ENCODE data around the gene ARRDC4.

The ARRDC4 gene

GRCh38 chr15:97998307-97999071 lies 38.0 kb downstream of the ARRDC4 start:
- peak; percentile 72 for DNase-seq (ENCODE audit: low spot score)

- DNase-seq (ENCODE audit: low spot score) = peak; percentile 99
Observed at GRCh38 chr15:98000249-98001203, 40.0 kb downstream of the ARRDC4 start.

GRCh38 chr15:98001663-98002194 lies 41.2 kb downstream of the ARRDC4 start:
- DNase-seq (ENCODE audit: low spot score) = no peak

- DNase-seq (ENCODE audit: low spot score) = no peak
Observed at GRCh38 chr15:98002419-98002818, 41.9 kb downstream of the ARRDC4 start.

- DNase-seq (ENCODE audit: low spot score) = no peak
Observed at GRCh38 chr15:98002866-98003265, 42.4 kb downstream of the ARRDC4 start.

GRCh38 chr15:98003518-98003917 lies 43.0 kb downstream of the ARRDC4 start:
- peak; percentile 95 for DNase-seq (ENCODE audit: low spot score)

GRCh38 chr15:98003996-98004395 lies 43.5 kb downstream of the ARRDC4 start:
- DNase-seq (ENCODE audit: low spot score) = peak; percentile 83

GRCh38 chr15:98005659-98006058 lies 45.2 kb downstream of the ARRDC4 start:
- no peak for DNase-seq (ENCODE audit: low spot score)

- DNase-seq (ENCODE audit: low spot score) = no peak
Observed at GRCh38 chr15:98009169-98009568, 48.7 kb downstream of the ARRDC4 start.

GRCh38 chr15:98009971-98010370 lies 49.5 kb downstream of the ARRDC4 start:
- no peak for DNase-seq (ENCODE audit: low spot score)

- no peak for DNase-seq (ENCODE audit: low spot score)
Observed at GRCh38 chr15:98012354-98012753, 51.9 kb downstream of the ARRDC4 start.

- no peak for DNase-seq (ENCODE audit: low spot score)
Observed at GRCh38 chr15:98013631-98014030, 53.1 kb downstream of the ARRDC4 start.

GRCh38 chr15:98017150-98017964 lies 56.9 kb downstream of the ARRDC4 start:
- peak; percentile 39 for DNase-seq (ENCODE audit: low spot score)

- no peak for DNase-seq (ENCODE audit: low spot score)
Observed at GRCh38 chr15:98018761-98019351, 58.4 kb downstream of the ARRDC4 start.

Data from kidney tubule cell (primary cell).